ENCODE measurements around the gene GID8. TPM values are rescaled to one million over a fixed set of nuclear protein-coding genes. Genes with fewer than 3 reads are reported as not detected.

GID8 gene
- total and polyA plus RNA-seq, 9 of the 15 experiments (the other 6 are each of a cell fraction or from before 2014, with no cell fraction given), result 7.5 to 31.6 (median 22.2) TPM

GRCh38 chr20:62947532-62948300, 9.8 kb downstream of the GID8 start (continued):
- TF ChIP-seq RERE (CRISPR knock-in tag; IDR thresholded peaks at IDR 0.05; ENCODE audit: borderline replicate concordance) (no peak), ZNF165 (CRISPR knock-in tag; IDR thresholded peaks at IDR 0.05; ENCODE audit: borderline replicate concordance) (no peak), STAT5B (CRISPR knock-in tag; IDR thresholded peaks at IDR 0.05) (no peak)
